HUES64 (cell line): Measurements from ENCODE around the gene TENM4.

Experiments used
- H3K27ac ChIP-seq: 2 replicates; pipeline ENCODE4 v1.7.0; 2013; ENCODE audit warnings: low read depth, low read length, inconsistent platforms
- H3K27me3 ChIP-seq: 2 replicates; pipeline ENCODE4 v1.6.1; 2013; ENCODE audit warnings: mild to moderate bottlenecking, low read length; ENCODE audit not compliant: insufficient read depth
- H3K36me3 ChIP-seq: 2 replicates; pipeline ENCODE4 v1.6.1; 2013; ENCODE audit warnings: mild to moderate bottlenecking, low read length; ENCODE audit not compliant: insufficient read depth
- H3K4me1 ChIP-seq: 2 replicates; pipeline ENCODE4 v1.6.1; 2013; ENCODE audit warnings: mild to moderate bottlenecking, low read length, moderate library complexity; ENCODE audit not compliant: insufficient read depth
- H3K4me3 ChIP-seq: 2 replicates; pipeline ENCODE4 v1.5.1; 2013; ENCODE audit warnings: mild to moderate bottlenecking, low read length, moderate library complexity
- H3K9ac ChIP-seq: 2 replicates; pipeline ENCODE4 v1.6.1; 2013; ENCODE audit warnings: mild to moderate bottlenecking, low read depth, low read length
- H3K9me3 ChIP-seq: 2 replicates; pipeline ENCODE4 v1.6.1; 2013; ENCODE audit warnings: low read depth, low read length; ENCODE audit not compliant: insufficient read depth
- WGBS: fragments of 150-250, 120-280 bp; methylation state at CpG from one replicate; pipeline ENCODE4 v1.1.7; 2013; ENCODE audit warnings: missing lambda C conversion rate; 5-methylcytosine and 5-hydroxymethylcytosine counted together

The TENM4 gene

DNA sequence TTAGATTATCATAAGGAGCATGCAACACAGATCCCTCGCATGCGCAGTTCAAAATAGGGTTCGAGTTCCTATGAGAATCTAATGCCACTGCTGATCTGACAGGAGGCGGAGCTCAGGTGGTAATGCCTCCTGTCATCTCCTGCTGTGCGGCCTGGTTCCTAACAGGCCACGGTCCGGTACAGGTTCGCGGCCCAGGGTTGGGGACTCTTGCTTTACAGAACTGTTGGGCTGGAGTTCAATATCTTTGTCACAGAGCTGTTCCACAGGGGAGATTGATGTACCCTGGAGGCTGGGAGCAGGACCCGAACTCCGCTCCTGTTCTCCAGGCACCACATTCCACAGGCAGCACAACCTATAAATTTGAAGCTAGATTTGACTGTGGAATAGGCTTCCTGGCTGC lies 508.1 kb downstream of the TENM4 start:
- H3K27ac ChIP-seq, result no peak overlapping the region
- no peak overlapping the region for H3K4me3 ChIP-seq
- no peaks in the 10 kb centered on the region for H3K9me3 ChIP-seq
- WGBS, result 96% methylated on average over 11 of the region's 11 CpGs
- H3K9ac ChIP-seq, result no peak overlapping the region
- H3K4me1 ChIP-seq, result peaks cover 40% of the 10 kb centered on the region
- H3K36me3 ChIP-seq, result no peaks in the 10 kb centered on the region
- peaks cover 42% of the 10 kb centered on the region for H3K27me3 ChIP-seq

- Histone ChIP-seq H3K4me3 (no peak overlapping the region), H3K27ac (no peak overlapping the region), H3K9me3 (no peaks in the 10 kb centered on the region), H3K4me1 (peaks cover 45% of the 10 kb centered on the region), H3K36me3 (no peaks in the 10 kb centered on the region), H3K27me3 (peaks cover 51% of the 10 kb centered on the region), H3K9ac (no peak overlapping the region)
- WGBS, result 91% methylated on average over 3 of the region's 4 CpGs
These were observed 508.9 kb downstream of the TENM4 start for GRCh38 chr11:78931891-78932290.

- Histone ChIP-seq H3K36me3 (no peaks in the 10 kb centered on the region), H3K27ac (no peak overlapping the region), H3K9ac (no peak overlapping the region), H3K4me3 (no peak overlapping the region), H3K4me1 (peaks cover 45% of the 10 kb centered on the region), H3K9me3 (no peaks in the 10 kb centered on the region), H3K27me3 (peaks cover 55% of the 10 kb centered on the region)
- 69% methylated on average over 11 of the region's 11 CpGs for WGBS
These were observed 509.9 kb downstream of the TENM4 start for GRCh38 chr11:78930810-78931523.

GRCh38 chr11:78929906-78930220 lies 511.0 kb downstream of the TENM4 start:
- peaks cover 55% of the 10 kb centered on the region for H3K27me3 ChIP-seq
- H3K9ac ChIP-seq, result no peak overlapping the region
- WGBS, result 30% methylated on average over 3 of the region's 3 CpGs
- no peaks in the 10 kb centered on the region for H3K36me3 ChIP-seq
- peak overlapping the region; percentile 26; the same call in 1 of the 2 replicates for H3K4me3 ChIP-seq
- H3K27ac ChIP-seq, result no peak overlapping the region; the same call in 1 of the 2 replicates
- H3K9me3 ChIP-seq, result no peaks in the 10 kb centered on the region
- peaks cover 45% of the 10 kb centered on the region for H3K4me1 ChIP-seq

DNA sequence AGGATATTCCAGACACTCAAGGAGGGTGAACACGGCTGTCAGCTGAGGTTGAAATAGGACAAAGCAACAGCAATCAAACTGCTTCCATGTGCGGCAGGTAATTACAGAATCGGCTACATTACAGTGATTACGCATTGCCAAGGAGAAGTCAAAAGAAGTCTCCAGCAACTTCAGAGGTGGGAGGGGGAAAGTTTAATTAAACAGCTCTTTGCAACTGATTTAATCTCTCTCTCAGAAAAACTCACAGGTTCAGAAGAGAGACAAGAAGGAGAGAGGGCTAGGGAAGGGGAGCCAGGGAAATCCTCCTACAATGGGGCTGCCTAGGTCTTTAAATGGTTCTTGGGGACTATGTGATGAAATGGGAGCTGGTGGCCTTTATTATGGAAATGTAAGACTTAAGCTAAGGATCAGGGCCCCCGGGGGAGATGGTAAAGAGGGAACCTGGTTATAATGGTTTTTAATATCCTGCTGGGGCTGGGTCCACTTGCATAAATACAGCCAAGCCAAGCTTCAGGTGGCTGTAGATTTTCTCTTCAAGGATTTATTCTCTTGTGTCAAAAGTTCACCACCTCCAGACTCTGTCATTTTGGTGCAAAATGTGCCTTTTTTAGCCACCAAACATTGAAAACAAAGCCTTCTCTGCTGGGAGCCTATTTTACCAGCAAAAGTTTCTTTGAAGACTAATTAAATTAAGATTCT lies 511.5 kb downstream of the TENM4 start:
- 15% methylated on average over 5 of the region's 5 CpGs for WGBS
- Histone ChIP-seq H3K36me3 (no peaks in the 10 kb centered on the region), H3K27me3 (peaks cover 55% of the 10 kb centered on the region), H3K27ac (peak overlapping the region; percentile 14; the same call in 1 of the 2 replicates), H3K4me3 (peak overlapping the region; percentile 26; the same call in 1 of the 2 replicates), H3K9ac (no peak overlapping the region), H3K9me3 (no peaks in the 10 kb centered on the region), H3K4me1 (peaks cover 45% of the 10 kb centered on the region)

DNA sequence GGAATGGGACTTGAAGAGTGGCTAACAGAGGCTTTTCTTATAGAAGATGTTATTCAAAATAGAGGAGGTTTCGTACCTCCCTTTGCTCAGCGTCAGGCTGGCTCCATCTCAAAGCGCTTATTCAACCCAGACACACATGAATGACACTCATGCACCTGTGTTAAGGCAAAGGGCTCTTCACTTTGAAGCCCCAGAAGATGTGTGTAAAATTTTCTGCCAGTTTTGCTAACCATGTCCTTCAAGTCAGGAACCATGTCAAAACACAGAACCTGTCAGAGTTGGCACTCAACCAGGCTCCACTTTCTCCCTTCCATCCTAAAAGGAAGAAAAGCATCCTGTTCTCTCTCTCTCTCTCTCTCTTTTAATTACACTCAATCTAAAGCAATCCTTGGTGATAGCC lies 513.3 kb downstream of the TENM4 start:
- 92% methylated on average over 3 of the region's 3 CpGs for WGBS
- peaks cover 51% of the 10 kb centered on the region for H3K27me3 ChIP-seq

DNA sequence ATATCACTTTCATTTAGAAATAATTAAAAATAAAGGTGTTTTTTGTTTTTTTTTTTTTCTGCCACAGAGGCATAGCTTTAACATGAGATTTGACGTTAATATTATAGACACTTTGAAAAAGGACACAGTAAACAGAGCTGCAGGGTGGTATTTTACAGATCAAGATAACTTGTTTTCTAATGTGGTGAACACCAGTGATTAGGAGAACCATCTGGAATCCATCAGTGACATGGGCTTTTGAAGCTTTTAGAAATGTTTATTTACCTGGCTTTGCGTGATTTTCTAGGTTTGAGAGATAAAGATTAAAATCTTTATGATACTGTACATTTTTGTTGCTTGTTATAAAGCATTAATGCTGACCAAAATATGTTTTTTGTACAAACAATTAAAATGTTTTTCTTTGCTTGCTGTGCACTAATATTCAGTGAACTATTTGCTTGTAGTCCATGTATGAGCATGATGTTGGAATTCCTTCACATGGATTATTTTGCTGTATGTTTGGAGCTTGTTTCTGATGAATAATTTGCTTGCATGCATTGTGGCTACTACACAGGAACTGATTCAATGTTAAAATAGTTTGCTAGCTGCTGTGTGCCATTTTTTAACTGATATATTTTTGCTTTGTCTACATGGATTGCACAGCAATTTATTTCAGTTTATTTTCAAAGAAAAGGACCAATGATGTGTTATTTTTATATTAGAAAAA lies 514.0 kb downstream of the TENM4 start:
- peaks cover 44% of the 10 kb centered on the region for H3K4me1 ChIP-seq
- no peak overlapping the region for H3K4me3 ChIP-seq
- H3K27ac ChIP-seq, result no peak overlapping the region
- H3K9ac ChIP-seq, result no peak overlapping the region
- H3K27me3 ChIP-seq, result peaks cover 46% of the 10 kb centered on the region
- no peaks in the 10 kb centered on the region for H3K9me3 ChIP-seq
- WGBS, result 88% methylated on average over 2 of the region's 2 CpGs
- H3K36me3 ChIP-seq, result no peaks in the 10 kb centered on the region

More for the DNA sequence above, 513.3 kb downstream of the TENM4 start:
- H3K9ac ChIP-seq, result no peak overlapping the region
- H3K4me3 ChIP-seq, result no peak overlapping the region
- no peak overlapping the region for H3K27ac ChIP-seq
- peaks cover 45% of the 10 kb centered on the region for H3K4me1 ChIP-seq
- no peaks in the 10 kb centered on the region for H3K9me3 ChIP-seq
- H3K36me3 ChIP-seq, result no peaks in the 10 kb centered on the region

GRCh38 chr11:78925387-78925786 lies 515.4 kb downstream of the TENM4 start:
- Histone ChIP-seq H3K36me3 (no peaks in the 10 kb centered on the region), H3K9me3 (no peaks in the 10 kb centered on the region), H3K27ac (no peak overlapping the region), H3K4me3 (no peak overlapping the region), H3K4me1 (peaks cover 30% of the 10 kb centered on the region), H3K9ac (no peak overlapping the region), H3K27me3 (peaks cover 32% of the 10 kb centered on the region)
- WGBS, result 98% methylated on average over 2 of the region's 2 CpGs

DNA sequence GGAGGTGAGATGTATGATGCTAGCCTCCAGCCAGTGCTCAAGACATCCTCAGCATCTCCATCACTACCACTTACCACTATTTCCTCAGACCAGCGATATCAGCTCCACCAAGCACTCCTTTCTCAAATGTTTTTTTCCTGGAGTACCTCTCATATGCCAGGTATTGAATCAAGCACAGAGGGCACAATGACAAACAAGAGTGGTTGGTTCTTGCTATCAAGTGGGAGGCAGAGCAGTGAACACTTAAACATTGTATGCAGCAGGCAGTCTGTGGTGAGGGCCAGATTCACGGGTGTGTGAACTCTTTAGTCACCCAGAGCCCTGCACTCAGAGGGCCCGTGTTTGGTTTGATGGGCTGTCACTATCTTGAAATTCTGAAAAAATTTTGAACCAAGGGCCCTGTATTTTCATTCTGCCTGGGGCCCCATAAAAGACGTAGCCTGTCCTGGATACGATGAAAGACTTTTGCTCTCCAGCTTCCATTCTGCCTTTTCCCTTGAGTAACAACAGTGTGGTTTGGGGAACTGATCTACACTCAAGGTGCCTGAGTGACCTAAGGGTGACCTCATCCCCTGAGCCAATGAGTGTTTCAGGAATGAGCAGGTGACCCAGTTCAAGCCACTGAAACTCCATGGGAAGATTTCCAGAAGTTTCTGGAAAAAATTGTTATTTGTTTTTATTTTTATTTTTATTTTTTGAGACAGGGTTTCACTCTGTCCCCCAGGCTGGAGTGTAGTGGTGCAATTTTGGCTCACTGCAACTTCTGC lies 517.8 kb downstream of the TENM4 start:
- Histone ChIP-seq H3K27me3 (peaks cover 15% of the 10 kb centered on the region), H3K9me3 (no peaks in the 10 kb centered on the region), H3K4me3 (no peak overlapping the region), H3K36me3 (no peaks in the 10 kb centered on the region), H3K9ac (no peak overlapping the region), H3K4me1 (peaks cover 8% of the 10 kb centered on the region), H3K27ac (no peak overlapping the region)
- 95% methylated on average over 5 of the region's 5 CpGs for WGBS

- H3K4me1 ChIP-seq, result no peaks in the 10 kb centered on the region
- no peaks in the 10 kb centered on the region for H3K36me3 ChIP-seq
- H3K4me3 ChIP-seq, result no peak overlapping the region
- 92% methylated on average over 3 of the region's 3 CpGs for whole genome bisulfite sequencing
- H3K27ac ChIP-seq, result no peak overlapping the region
- H3K27me3 ChIP-seq, result peaks cover under 1% of the 10 kb centered on the region; the same call in 1 of the 2 replicates
- H3K9ac ChIP-seq, result no peak overlapping the region
- no peaks in the 10 kb centered on the region for H3K9me3 ChIP-seq
These were observed 519.3 kb downstream of the TENM4 start for GRCh38 chr11:78921509-78921908.

- H3K4me1 ChIP-seq, result no peaks in the 10 kb centered on the region
- H3K27ac ChIP-seq, result no peak overlapping the region
- H3K9me3 ChIP-seq, result no peaks in the 10 kb centered on the region
- no peaks in the 10 kb centered on the region for H3K27me3 ChIP-seq
- H3K36me3 ChIP-seq, result no peaks in the 10 kb centered on the region
- WGBS, result 81% methylated on average over 9 of the region's 9 CpGs
- no peak overlapping the region for H3K4me3 ChIP-seq
- no peak overlapping the region for H3K9ac ChIP-seq
These were observed 520.5 kb downstream of the TENM4 start for GRCh38 chr11:78920329-78920728.
